NK-92 (cell line): ENCODE results near the gene ZNF462.

ENCODE experiments used
- DNase-seq: peaks from one replicate; lab custom pipeline; 2025; ENCODE audit not compliant: unreplicated experiment; lab: John Stamatoyannopoulos, UW

ZNF462 gene

GRCh38 chr9:107049803-107050184 is 186.8 kb downstream of the ZNF462 start:
- no peak for DNase-seq

GRCh38 chr9:107051392-107051791 is 188.4 kb downstream of the ZNF462 start:
- DNase-seq: no peak

- no peak for DNase-seq
Observed at GRCh38 chr9:107054146-107054545, 191.2 kb downstream of the ZNF462 start.

- DNase-seq: no peak
Observed at GRCh38 chr9:107059220-107059619, 196.3 kb downstream of the ZNF462 start.

GRCh38 chr9:107060062-107060461 is 197.1 kb downstream of the ZNF462 start:
- no peak for DNase-seq
